K562 (cell line): Measurements from ENCODE around the gene AAMDC. TPM values are rescaled to one million over a fixed set of nuclear protein-coding genes. Genes with fewer than 3 reads are reported as not detected.

ENCODE experiments used
- ARNT ChIP-seq, 2 experiments: fragments of 450-650 bp; IDR thresholded peaks; 2 replicates each; pipeline ENCODE4 v1.6.1; 2016; ENCODE audit warnings: mild to moderate bottlenecking in 1 of 2
- CBX8 ChIP-seq: fragments of 200-600 bp; sonication (generic); IDR thresholded peaks from 2 replicates; pipeline ENCODE4 v1.6.1; 2012; ENCODE audit warnings: borderline replicate concordance, mixed run types, low read depth, mild to moderate bottlenecking, moderate library complexity, mixed read lengths, low read length, control low read depth, inconsistent platforms; ENCODE audit not compliant: poor library complexity, severe bottlenecking; ENCODE audit errors: extremely low read depth
- GABPA ChIP-seq: fragments of 200-800 bp; sonication (Bioruptor generic); conservative IDR thresholded peaks from 2 replicates; pipeline ENCODE4 v1.6.1; 2016; ENCODE audit warnings: low read depth, missing genetic modification characterization, missing compliant biosample characterization
- MAX ChIP-seq: sonication (generic); formaldehyde crosslinking; IDR thresholded peaks from 2 replicates; pipeline ENCODE4 v1.9.0; 2022; ENCODE audit warnings: mild to moderate bottlenecking, missing genetic modification reagents
- MYC ChIP-seq, 2 experiments: fragments of 250-450 bp in 1 of 2; sonication (Bioruptor Pico) in 1 of 2; IDR thresholded peaks; 2 replicates each; pipeline versions ENCODE4 v1.5.1 to v1.6.1; 2012 to 2021; ENCODE audit warnings: low read depth in 2 of 2, borderline replicate concordance in 1 of 2, improper control_type of control experiment in 1 of 2, low read length in 1 of 2, mild to moderate bottlenecking in 1 of 2, moderate library complexity in 1 of 2
- OTX1 ChIP-seq: fragments of 450-650 bp; formaldehyde crosslinking; IDR thresholded peaks from 2 replicates; pipeline ENCODE4 v1.4.0; 2022; ENCODE audit warnings: mild to moderate bottlenecking
- PRDM10 ChIP-seq: fragments of 450-650 bp; IDR thresholded peaks from 2 replicates; pipeline ENCODE4 v1.6.1; 2018; ENCODE audit not compliant: partially characterized antibody
- SIX5 ChIP-seq, 2 experiments: IDR thresholded peaks; 2 replicates each; pipeline ENCODE4 v1.6.1; 2011; ENCODE audit warnings: low read length in 2 of 2, borderline replicate concordance in 1 of 2, low read depth in 1 of 2, mild to moderate bottlenecking in 1 of 2, moderate library complexity in 1 of 2; ENCODE audit not compliant: insufficient read depth in 1 of 2
- THRB ChIP-seq: fragments of 450-650 bp; formaldehyde crosslinking; conservative IDR thresholded peaks from 2 replicates; pipeline ENCODE4 v1.4.0; 2022; ENCODE audit warnings: mild to moderate bottlenecking, missing genetic modification characterization
- USF1 ChIP-seq: sonication (generic); formaldehyde crosslinking; IDR thresholded peaks from 2 replicates; pipeline ENCODE4 v1.9.0; 2022; ENCODE audit warnings: mild to moderate bottlenecking, missing genetic modification reagents
- ZBTB8A ChIP-seq: fragments of 450-650 bp; IDR thresholded peaks from 2 replicates; pipeline ENCODE4 v1.6.1; 2018; ENCODE audit warnings: mild to moderate bottlenecking, moderate library complexity; ENCODE audit not compliant: partially characterized antibody
- ZNF384 ChIP-seq: IDR thresholded peaks from 2 replicates; pipeline ENCODE4 v1.6.1; 2012; ENCODE audit warnings: low read depth, low read length, improper control_type of control experiment
- ZNF592 ChIP-seq: fragments of 450-650 bp; IDR thresholded peaks from 2 replicates; pipeline ENCODE4 v1.6.1; 2017; ENCODE audit warnings: antibody characterized with exemption, mild to moderate bottlenecking
- polyA plus RNA-seq, 8 experiments: library from polyadenylated mRNA; depleted of rRNA in 4 of 8; stranded (reverse) in 5 of 8; unstranded in 3 of 8; fragments of >200 nt; fragmentation: Nextera tagmentation in 2 of 8; fragmentation: Illumina TruSeq in 1 of 8; extraction: Ambion mirVana in 2 of 8; extraction: Trizol in 1 of 8; gene quantifications; 2 replicates each; pipeline versions ENCODE4 v1.2.1 to v1.2.3, GENCODE V29; 2011 to 2014; ENCODE audit warnings: inconsistent platforms in 1 of 8, missing spikeins in 1 of 8
- total RNA-seq, 7 experiments: library from RNA; depleted of rRNA in 6 of 7; stranded (reverse); fragments of >200 nt in 6 of 7; fragmentation: Illumina TruSeq in 2 of 7; extraction: Trizol in 2 of 7; gene quantifications; 2 replicates each; pipeline versions ENCODE4 v1.2.1 to v1.2.3, GENCODE V29; 2011 to 2021; ENCODE audit warnings: low replicate concordance in 1 of 7

The AAMDC gene
- total and polyA plus RNA-seq, 9 of the 15 experiments (the other 6 are each of a cell fraction or from before 2014, with no cell fraction given): 10.4 to 40.6 (median 15.6) TPM

GRCh38 chr11:77819411-77819920 lies 1.5 kb upstream of the AAMDC start (continued):
- TF ChIP-seq ZNF592: no peak
- TF ChIP-seq PRDM10: no peak
- TF ChIP-seq CBX8: no peak
- peak; percentile 2; the same call in 1 of the 2 replicates for TF ChIP-seq USF1 (CRISPR knock-in tag)
- no peak for TF ChIP-seq SIX5 (IDR thresholded peaks at IDR 0.05; ENCODE audit: borderline replicate concordance in 1 of 2, insufficient read depth in 1 of 2, low read depth in 1 of 2, low read length in 2 of 2)
- TF ChIP-seq THRB (CRISPR knock-in tag): no peak
- no peak for TF ChIP-seq OTX1
- no peak for TF ChIP-seq ZBTB8A
- no peak for TF ChIP-seq ZNF384
- TF ChIP-seq MYC (IDR thresholded peaks at IDR 0.05; ENCODE audit: low read depth, low read length): peak; percentile 44; the same call in 1 of the 2 replicates
- TF ChIP-seq MYC (CRISPR knock-in tag; IDR thresholded peaks at IDR 0.05; ENCODE audit: borderline replicate concordance, low read depth): no peak
- no peak for TF ChIP-seq GABPA (tag)
- TF ChIP-seq ARNT (IDR thresholded peaks at IDR 0.05): 0 out of 4 replicates have a peak, but pooled peaks of 1 of the 2 experiments have one; percentile 45
- TF ChIP-seq MAX (CRISPR knock-in tag): peak; percentile 68
